Middle frontal gyrus (tissue), 1 donor: ENCODE data around the gene BMERB1.

Experiments
- DNase-seq: peaks from one replicate; pipeline ENCODE4 v3.0.0-alpha.2; 2015; ENCODE audit warnings: low spot score; ENCODE audit errors: extremely low spot score

BMERB1 gene

DNA sequence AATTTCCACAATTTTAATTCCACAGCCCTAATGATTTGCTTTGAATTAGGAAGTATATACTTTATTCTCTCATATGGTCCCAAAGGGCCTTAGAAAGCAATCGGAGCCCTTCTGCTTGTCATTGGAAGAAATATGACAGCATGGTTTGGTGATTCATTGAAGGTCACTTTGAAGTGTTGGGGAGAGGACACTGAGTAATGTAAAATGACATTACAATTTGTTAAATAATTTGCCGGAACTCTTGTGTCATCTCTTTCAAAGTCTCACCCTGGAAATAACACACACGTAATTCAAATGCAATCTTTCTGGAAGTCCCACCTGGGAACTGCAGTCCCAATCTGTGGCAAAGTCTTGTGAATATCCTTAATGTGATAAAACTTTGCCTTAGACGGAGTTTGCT, 59.8 kb downstream of the BMERB1 start:
- DNase-seq, result no peak

DNA sequence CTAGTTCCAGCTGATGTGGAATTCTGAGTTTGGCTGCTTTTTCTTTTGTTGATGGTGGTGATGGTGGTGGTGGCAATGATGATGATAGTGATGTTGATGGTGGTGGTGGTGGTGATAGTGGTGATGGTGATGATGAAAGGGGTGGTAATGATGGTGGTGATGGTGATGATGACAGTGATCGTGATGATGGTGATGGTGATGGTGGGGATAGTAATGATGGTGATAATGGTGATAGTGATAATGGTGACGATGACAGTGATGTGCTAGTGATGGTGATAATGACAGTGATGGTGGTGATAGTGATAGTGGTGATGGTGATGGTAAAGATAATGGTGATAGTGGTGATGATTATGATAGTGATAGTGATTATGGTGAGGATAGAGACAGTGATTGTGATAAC, 61.5 kb downstream of the BMERB1 start:
- no peak for DNase-seq

DNA sequence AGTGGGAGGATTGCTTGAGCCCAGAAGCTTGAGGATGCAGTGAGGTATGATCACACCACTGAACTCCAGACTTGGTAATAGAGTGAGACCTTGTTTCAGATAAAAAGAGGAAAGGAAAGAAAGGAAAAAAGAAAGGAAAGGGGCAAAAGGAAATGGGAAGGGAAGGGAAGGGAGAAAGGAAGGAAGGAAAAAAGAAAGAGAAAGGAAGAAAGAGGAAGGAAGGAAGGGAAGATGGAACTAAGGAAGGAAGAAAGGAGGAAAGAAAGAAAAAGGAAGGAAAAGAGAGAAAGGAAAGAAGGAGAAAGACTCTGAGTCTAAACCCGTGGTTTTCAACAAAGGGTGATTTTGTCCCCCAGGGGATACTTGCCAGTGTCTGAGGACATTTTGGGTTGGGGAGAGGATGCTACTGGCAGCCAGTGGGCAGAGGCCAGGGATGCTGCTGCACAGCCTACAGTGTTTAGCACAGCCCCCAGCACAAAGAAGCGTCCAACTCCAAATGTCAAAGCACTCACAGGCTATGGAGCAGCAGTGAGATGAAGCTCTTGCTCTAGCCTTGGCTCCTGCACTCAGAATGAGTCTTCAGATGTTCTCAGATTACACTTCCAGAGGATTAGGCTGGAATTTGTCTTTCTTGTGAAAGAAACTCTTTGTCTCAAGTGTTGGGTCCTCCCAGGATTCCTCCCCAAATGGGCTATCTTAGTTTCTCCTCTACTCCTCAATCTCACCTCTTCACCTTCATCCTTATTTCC, 64.2 kb downstream of the BMERB1 start:
- no peak for DNase-seq

DNA sequence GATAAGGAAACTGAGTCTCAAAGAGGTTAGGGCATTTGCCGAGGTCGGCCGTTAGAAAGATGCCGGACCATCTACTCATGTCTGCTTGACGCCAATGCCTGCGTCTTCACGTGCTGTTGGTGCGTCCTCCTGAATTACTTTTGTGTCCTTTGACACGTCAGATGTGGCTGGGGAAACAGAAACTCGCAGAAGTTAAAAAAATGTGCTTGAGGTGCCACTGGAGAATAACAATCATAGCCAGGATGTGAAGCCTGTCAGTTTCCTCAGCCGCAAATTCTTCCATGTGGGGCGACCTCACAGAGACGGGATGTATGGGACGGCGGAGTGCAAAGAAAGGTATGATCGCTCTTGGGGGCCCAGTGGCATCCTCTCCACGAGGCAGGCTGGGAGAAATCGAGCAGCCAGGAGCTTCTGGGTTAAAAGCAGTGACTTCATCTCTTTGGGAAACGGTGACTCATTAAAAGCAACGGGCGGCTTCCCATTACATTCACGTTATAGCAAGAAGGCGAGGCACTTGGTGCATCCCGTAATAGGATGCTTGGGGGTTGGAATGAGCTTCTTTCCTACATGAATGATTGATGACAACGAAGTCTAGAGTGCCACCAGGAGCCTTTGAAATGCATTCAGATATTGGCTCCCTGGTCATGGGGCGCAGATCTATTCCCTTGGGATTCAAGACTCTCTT, 67.8 kb downstream of the BMERB1 start:
- no peak for DNase-seq

DNA sequence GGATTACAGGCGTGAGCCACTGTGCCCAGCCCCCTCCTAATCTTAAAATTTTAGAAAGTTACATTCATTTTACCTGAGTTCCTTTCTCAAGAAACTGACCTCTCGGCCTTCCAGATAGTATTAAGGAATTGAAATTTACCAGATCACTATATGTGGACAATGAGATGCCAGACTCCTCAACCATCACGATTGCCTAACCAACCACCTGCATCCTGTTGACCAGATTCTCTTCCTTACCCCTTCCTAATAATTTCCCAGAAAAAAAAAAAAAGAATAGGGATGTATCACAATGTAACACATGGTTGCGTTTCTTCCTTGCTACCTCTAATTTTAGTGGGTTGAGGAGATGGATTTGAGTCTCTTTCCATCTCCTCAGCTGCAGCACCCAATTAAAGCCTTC, 72.1 kb downstream of the BMERB1 start:
- no peak for DNase-seq

DNA sequence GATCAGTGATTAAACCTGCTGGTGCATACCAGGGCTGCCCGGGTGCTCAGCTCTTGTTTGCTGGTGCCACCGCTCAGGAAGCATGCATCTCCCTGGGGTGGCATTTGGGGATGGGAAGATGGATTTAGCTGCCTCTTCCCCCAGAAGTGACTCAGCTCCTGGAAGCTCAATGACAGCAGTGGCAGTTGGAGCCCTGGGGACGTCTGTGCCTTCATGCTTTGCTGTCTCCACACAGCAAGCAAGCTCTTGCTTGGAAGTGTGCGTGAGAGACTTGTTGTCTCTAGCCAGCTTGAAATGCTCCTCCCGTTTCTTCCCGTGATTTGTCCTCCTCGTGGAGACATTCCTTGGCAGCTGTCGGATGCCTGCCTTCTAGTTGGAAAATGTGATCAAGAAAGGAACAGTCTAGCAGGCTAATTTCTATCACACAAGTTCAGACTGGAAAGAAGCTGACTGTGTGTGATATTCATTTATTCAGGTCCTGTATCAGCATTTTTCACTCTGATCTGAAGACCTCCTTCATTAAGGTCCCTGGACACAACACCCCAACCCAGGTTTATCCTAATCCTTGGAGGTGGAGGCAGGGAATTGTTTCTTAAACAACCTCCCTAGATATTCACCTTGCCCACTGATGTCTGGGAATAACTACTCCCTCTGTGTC, 73.0 kb downstream of the BMERB1 start:
- peak; percentile 44 for DNase-seq

DNA sequence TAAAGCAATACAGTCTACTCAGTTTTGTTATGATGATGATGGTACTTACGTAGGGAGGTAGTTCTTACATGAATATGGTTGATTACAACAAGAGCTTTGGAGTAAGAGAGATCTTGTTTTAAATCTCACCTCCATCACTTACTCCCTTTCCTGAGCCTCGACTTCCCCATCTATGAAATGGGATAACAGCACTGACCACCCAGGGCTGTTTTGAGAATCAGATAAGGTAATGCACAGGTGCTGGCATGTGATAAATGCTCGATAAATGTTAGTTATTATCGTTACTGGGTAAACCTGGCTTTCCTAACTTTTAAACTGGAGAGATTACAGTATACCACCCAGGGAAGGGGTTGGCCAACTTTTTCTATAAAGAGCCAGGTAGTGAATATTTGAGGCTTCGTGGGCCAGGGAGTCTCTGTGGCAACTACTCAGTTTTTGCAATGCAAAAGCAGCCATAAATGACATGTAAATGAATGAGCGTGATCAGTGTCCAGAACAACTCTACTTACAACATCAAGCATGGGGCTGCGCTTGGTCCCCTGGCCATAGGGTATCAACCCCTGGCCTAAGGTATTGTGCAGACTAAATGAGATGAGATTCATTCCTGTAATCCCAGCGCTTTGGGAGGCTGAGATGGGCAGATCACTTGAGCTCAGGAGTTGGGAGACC, 73.7 kb downstream of the BMERB1 start:
- DNase-seq, result no peak

DNA sequence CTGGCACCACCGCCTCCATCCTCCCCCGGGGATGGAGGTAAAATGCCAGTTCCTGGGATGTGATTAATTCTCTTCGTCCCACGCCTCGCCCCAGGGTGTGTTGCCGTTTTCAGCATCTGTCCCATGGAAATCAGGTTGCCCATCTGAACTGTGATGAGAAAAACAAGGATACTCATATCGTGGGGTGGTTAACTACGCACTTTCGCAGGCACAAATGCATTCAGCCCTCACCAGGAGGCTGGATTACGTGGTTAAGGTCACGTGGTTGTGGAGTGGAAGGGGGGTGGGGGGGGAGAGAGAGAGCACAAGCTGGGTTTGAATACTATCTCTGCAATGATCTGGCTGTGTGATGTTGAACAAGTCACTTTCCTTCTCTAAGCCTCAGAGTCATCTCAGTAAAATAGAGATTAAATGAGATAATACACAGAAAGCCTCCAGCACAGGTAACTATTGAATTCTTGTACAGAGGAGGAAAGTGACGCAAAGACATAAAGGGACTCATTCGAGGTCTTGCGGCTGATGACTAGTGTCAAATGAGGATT, 74.7 kb downstream of the BMERB1 start:
- DNase-seq, result no peak

DNA sequence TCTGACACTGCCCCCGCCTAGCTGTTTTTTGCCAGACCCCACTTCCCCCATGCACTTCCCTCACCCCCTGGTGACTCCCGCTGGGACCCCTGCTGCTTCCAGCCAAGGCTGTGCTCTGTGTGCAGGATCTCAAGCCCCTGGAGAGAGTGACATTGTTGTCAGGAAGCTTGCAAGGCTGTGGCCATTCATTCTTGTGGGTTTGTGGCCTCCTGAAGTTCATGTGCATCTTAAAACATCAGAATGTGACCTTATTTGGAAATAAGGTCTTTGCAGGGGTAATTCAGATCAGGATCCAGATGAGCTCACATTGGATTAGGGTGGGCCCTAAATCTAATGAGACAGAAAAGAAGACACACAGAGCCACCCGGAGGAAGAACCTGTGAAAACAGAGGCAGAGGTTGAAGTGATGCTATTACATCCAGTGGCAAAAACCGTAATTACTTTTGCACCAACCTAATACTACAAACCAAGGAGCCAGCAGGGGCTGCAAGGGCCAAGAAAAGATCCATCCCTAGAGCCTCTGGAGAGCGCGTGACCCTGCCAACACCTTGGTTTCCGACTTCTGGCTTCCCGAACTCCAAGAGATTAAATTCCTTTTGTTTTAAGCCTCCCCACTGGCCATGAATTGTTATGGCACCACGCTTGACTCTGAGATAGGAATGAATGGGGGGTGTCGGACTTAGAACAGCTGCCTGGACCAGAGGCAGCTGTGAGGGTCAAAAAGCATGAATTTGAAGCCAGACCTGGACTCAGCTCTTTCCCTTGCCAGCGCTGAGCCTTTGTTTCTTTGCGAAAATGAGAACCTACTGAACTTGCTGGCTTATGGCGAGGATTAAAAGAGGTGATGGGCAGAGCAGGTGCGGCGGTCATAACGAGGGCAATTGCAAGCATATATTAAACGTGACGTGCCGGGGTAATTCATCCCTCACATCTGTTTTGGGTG, 75.5 kb downstream of the BMERB1 start:
- no peak for DNase-seq

DNA sequence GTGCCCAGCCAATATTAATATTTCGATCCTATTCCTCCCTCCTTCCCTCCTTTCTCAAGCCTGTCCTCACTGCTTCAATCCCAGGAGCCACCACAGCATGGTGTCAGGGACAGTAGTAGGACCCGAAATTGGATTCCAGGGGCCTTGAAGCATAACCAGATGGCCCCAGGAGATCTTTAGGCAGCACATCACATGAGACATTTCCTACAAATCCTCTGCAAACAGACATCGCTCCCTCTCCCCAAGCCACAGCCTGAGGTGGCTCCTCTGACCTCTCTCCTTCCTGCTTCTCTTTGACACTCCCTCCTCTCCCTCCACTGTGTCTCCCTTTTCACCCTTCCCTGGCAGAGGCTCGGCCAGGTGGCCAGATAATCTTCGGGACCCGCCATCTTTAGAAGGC, 76.6 kb downstream of the BMERB1 start:
- no peak for DNase-seq

DNA sequence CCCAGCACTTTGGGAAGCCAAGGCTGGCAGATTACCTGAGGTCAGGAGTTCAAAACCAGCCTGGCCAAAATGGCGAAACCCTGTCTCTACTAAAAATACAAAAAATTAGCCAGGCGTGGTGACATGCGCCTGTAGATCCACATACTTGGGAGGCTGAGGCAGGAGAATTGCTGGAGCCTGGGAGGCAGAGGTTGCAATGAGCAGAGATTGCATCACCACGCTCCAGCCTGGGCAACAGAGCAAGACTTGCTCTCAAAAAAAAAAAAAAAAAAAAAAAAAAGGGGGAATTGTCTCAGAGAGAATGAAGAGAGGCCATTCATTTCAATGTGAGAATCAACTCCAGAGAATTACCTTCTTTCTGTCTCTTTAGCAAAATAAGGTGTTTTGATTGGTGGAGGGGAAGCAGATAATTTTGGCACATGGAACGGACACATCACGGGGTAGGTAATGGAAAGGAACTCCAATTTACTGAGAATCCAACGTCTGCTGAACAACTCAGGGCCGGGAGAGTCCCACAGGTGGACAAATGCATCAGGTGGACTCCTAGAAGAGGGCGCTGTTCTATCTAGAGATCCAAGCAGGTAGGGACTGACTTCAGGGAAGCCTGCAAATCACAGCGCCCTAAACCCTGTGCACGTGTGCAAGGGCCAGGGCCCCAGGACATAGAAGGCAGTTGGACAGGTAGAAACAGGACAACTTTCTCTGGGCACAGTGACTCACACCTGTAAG, 77.5 kb downstream of the BMERB1 start:
- no peak for DNase-seq

DNA sequence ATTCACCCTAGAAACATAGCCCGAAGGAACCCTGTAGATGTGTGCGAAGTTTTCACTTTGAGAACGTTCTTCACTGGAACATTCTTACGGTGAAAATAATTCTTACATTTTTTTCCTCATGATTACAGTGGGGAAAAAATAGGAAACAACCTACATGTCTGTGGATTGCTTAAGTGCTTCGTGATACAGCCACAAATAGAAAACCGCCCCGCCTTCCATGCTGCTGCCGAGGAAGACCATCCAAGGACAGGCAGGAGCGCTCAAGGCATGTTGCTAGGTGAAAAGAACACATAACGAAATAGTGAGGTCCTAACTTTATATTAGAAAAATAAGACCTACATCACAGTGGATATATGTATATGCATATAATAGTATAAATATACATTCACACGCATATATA, 78.8 kb downstream of the BMERB1 start:
- DNase-seq, result no peak

DNA sequence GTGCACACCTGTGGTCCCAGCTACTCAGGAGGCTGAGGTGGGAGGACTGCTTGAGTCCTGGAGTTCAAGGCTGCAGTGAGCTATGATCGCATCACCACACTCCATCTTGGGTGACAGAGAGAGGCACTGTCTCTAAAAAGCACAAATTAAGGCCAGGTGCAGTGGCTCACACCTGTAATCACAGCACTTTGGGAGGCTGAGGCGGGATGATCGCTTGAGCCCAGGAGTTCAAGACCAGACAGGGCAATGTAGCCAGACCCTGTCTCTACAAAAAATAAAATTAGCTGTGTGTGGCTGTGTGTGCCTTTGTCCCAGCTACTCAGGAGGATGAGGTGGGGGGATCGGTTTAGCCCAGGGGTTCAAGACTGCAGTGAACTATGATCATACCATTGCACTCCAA, 81.6 kb downstream of the BMERB1 start:
- DNase-seq, result no peak

DNA sequence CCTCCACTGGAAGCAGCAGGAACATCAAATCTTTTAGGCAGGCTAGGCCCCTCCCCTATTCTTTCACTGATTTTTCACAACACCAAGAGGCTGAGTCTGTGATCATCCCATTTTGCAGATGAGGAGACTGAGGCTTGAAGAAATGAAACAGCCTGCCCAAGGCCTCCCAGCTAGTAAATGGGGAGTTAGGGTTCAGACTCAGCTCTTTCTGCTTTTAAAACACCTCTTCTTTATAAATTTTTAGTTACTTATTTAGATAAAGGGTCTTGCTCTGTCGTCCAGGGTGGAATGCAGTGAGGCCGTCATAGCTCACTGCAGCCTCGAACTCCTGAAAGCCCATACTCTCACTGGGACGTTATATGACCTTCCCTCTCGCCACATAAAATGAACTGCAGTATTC, 82.2 kb downstream of the BMERB1 start:
- no peak for DNase-seq

DNA sequence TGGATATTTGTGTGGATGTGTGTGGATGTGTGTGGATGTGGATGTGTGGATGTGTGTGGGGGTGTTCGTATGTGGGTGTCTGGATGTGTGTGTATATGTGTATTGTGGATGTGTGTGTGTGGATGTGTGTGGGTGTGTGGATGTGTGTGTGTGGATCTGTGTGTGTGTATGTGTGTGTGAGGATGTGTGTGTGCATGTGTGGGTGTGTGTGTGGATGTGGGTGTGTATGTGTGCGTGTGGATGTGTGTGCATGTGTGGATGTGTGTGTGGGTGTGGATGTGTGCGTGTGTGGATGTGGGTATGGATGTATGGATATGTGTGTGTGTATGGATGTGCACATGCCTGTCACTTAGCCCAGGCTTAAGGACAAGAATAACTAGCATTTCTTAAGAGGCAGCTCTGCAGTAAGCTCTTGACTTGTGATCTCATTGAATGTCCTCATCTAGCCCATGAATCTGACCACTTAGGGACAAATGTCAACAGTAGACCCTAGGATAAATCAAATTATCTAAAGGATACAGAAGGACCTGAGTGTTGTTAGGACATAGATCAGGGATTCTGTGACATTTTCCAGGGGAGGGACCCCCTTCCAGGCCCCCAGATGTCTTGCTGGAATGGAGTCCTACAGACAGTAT, 83.5 kb downstream of the BMERB1 start:
- DNase-seq, result no peak

DNA sequence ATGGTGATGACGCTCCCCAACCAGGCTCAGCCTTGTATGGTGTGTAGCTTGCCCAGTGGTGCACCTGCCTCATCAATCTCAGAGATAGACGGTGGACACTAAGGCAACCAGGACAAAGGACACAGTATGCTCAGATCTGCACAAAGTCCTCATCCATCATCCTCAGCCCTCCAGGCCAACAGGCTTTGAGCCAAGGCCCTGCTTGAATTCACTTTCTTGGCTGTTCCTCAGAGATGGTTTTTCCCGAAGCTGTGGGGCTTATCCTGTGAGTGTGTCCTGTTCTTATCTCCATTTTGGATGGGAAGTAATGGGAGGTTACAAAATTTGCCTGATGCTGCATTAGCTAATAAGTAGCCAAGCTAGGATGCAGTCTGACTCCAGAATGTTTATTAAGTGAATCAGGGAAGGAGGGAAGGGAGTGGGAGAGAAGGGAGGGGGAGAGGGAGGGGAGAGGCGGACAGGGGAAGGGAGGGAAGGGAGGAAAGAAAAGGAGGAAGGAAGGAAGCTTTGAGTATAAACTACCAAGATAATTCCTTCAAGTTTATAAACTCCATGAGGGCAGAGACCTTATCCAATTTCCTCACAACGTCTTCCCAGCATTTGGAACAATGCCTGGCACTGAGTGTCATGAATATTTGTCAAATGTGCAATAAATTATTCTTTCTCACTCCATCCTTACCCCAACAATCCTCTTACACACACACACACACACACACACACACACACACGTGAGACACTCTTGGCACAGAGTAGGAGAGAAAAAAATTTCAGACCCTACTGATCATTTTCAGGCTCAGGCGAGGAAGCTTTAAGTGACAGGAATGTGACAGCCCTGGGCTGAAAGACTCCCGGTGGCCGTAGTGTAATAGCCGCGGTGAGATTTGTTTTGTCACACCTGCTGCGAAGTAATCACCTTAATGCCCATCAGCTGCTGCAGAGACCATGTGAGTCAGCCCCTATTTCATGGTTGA, 84.3 kb downstream of the BMERB1 start:
- no peak for DNase-seq

DNA sequence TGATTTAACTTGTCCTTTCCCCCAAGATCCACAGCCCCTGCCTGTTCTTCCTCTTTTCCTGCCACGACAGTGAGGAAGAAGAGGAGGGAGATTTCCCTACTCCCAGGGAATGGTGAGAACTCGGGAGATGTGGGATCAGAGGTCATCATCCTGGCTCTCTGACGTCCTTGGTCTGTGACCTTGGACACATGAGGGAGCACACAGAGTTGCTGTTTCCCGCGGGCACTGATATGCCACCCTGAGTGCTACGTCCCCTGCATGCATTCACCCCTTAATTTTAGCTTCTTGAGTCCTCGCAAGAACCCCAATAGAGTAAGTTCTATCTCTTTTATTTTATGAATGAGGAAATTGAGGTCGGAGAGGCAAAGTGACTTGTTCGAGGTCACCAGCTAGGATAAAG, 85.4 kb downstream of the BMERB1 start:
- no peak for DNase-seq

DNA sequence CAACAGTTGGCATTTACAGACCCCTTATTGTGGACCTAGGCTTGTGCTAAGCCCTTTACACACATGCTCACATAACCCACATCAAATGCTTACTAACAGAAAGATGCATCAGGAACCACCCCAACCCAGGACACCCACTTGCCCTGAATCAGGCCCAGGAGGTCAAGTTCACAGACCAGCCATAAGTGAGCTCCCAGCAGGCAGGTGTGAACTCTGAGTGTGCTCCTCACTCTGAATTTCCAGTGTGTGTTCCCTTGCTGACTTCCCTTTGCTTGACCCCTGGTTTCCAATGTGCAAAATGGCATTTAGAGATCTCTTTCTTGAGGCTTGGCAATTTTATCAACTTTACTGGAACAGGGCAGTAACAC, 87.0 kb downstream of the BMERB1 start:
- DNase-seq, result no peak
